Omental fat pad (tissue), 4 donors: ENCODE data around the gene CLNK. TPM values are rescaled to one million over a fixed set of nuclear protein-coding genes. Genes with fewer than 3 reads are reported as not detected.

Experiments used
- ATAC-seq: fragments of 150-250 bp; one replicate; pipeline ENCODE4 v1.9.1; 2016; ENCODE audit warnings: mild to moderate bottlenecking, moderate library complexity; ENCODE audit not compliant: low FRiP score
- DNase-seq: peaks from one replicate; pipeline ENCODE4 v3.0.0-alpha.2; 2019; ENCODE audit warnings: low spot score
- total RNA-seq, 4 donors: library from RNA; depleted of rRNA; stranded (reverse); fragments of >200 nt; gene quantifications; one replicate each; pipeline ENCODE4 v1.1.0, GENCODE V29; 2016
- TF ChIP-seq, protein P1 (sequence below), 3 donors: fragments of 450-650 bp; IDR thresholded peaks; one replicate each; pipeline ENCODE4 v1.5.1; 2016 to 2017; ENCODE audit warnings: antibody characterized with exemption in 3 of 3, mild to moderate bottlenecking in 3 of 3, moderate library complexity in 2 of 3

Gene CLNK
- total RNA-seq, 4 donors from 2014 or later, result not detected

DNA sequence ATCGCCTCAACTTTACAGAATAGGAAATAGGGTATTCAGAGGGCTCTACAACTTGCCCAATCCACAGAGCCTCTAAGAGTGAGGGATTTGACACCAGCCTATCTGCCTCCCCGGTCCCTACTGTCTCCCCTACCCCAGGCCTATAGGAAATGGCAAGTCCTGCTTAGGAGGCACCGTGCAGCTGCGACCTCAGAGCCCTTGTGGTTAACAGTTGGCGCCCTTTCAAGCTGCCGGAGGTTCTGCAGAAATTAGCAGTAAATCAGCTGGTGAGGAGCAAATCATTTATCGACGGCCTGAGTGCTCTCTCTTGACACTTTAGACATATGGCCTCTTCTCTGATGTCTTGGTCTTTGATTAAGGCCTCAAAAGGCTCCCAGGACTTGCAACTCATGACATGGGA, 96.9 kb downstream of the CLNK start:
- DNase-seq (no peak), ATAC-seq (no peak)
- TF ChIP-seq, protein P1, sequence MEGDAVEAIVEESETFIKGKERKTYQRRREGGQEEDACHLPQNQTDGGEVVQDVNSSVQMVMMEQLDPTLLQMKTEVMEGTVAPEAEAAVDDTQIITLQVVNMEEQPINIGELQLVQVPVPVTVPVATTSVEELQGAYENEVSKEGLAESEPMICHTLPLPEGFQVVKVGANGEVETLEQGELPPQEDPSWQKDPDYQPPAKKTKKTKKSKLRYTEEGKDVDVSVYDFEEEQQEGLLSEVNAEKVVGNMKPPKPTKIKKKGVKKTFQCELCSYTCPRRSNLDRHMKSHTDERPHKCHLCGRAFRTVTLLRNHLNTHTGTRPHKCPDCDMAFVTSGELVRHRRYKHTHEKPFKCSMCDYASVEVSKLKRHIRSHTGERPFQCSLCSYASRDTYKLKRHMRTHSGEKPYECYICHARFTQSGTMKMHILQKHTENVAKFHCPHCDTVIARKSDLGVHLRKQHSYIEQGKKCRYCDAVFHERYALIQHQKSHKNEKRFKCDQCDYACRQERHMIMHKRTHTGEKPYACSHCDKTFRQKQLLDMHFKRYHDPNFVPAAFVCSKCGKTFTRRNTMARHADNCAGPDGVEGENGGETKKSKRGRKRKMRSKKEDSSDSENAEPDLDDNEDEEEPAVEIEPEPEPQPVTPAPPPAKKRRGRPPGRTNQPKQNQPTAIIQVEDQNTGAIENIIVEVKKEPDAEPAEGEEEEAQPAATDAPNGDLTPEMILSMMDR (IDR thresholded peaks at IDR 0.05), result no peak

DNA sequence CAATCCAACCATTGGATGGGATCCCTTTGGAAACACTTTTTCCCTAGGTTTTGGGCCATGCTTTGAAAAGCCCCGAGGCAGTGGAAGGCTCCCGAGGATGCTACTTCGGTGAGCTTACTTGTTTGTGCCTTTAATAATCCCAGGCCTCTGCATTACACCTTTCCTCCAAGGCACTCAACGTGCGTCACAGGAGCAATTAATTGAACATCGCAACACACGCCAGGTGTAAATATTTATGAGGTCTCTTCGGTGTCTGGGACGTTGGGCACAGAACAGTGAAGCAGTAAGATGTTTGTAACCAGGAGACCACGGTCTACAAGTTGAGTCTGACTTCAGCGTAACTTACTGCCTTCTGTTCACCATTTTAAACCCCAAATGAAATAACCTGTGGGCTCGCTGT, 97.3 kb downstream of the CLNK start:
- TF ChIP-seq, protein P1 (IDR thresholded peaks at IDR 0.05), result no peak
- ATAC-seq (no peak), DNase-seq (no peak)

DNA sequence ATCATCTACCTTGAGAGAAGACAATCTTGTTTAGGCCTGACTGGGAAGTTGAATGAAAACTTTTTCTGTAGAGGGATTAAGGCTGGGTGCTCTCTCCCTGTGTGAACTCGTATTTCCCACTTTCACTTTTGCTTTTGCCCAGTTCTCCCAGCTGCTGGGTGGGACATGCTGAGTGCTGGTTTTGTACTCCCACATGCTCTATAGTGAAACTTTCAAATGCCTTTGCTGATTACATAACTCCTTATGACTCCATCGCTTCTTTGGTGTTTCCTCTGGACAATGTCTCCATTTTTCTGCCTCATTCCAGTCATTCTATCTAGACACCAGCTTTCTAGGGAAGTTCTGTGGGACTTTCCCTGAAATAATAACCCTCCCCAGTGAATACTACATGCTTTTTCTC, 100.5 kb downstream of the CLNK start:
- no peak for DNase-seq

DNA sequence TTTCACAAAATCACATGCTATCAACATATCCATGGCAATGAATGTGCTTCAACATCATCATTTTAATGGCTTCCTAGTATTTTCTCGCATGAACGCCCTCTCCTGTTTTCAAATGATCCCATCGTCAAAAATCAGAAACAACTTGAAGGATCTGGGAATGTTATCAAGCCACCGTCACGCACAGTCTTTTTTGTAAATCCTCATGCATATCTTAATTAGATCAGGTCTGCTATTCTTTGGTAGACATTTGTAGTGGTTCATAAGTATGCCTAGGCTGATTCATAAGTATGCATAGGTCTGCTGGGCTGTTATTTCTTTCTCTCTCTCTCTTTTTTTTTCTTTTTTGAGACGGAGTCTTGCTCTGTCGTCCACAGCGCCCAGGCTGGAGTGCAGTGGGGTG, 101.6 kb downstream of the CLNK start:
- TF ChIP-seq, protein P1 (IDR thresholded peaks at IDR 0.05), result no peak
- no peak for ATAC-seq
- DNase-seq, result no peak

More for the DNA sequence above, 100.5 kb downstream of the CLNK start:
- TF ChIP-seq, protein P1 (IDR thresholded peaks at IDR 0.05), result no peak
- ATAC-seq, result peak; percentile 91

DNA sequence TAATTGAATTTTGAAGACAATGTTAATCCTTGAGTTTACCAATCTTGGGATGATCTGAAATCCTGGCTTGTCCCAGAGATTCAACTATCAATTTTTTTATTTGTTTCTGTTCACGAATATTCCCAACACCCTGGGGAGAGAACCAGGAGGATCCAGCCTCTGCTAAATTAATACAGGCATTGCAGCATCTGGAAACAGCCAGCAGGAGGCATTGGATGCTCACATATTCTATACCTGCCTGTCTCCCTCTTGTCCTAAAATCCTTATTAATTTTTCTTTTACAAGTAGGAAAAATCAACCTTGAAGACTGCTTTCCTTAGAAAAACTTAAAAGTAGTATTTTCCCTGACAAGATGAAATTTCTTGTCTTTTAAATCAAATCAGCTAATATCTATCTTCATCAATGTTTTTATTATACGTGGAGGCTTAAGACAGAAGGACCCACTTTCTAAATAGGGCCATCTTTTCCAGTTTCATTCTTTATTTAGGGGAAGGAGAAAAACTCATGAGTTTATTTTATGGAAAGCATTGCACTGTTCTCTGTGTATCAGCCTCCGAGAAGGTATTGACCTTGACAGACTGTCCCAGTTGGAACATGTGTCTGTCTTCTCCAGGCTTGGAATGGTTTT, 102.4 kb downstream of the CLNK start:
- ATAC-seq (peak; percentile 48), DNase-seq (no peak)
- TF ChIP-seq, protein P1 (IDR thresholded peaks at IDR 0.05), result peak in 1 of 3 donors; percentile 32

DNA sequence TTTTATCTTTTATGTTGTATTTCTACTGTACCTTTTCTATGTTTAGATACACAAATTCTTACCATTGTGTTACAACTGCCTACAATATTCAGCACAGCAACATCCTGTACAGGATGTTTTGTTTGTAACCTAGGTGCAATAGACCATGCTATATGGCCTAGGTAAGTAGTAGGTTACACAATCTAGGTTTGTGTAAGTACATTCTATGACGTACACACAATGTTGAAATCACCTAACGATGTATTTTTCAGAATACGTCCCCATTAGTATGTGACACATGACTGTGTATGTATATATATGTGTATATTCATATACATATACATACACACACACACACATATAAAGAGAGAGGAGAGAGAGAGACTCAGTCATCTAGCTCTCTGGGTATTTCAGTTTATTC, 103.5 kb downstream of the CLNK start:
- TF ChIP-seq, protein P1 (IDR thresholded peaks at IDR 0.05), result no peak
- ATAC-seq (no peak), DNase-seq (no peak)

DNA sequence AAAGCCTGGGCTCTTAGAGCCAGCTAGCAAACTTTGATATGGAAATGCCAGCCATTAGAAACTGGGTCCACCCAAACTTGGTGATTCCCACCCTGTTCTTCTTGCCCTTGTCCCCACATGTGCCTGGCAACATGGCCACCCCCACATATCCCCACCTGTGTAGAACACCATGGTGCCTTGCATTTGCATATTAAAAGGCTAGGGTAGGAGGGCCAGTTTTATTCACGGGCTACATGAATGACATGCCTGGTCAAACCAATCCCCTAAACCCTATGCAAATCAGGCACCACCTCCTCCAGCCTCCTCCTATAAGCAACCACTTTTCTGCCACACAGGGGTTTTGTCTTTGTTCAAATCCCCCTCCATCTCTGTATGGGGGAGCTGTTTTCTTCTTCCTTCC, 104.9 kb downstream of the CLNK start:
- TF ChIP-seq, protein P1 (IDR thresholded peaks at IDR 0.05), result no peak
- no peak for ATAC-seq

More for the DNA sequence above, 104.9 kb downstream of the CLNK start:
- DNase-seq, result no peak
